ENCODE data around the gene STK40.

STK40 gene

GRCh38 chr1:36365381-36365780 lies 20.3 kb downstream of the STK40 start:
- Histone ChIP-seq H3K4me3 (ENCODE audit: severe bottlenecking) (no peak overlapping the region), H3K36me3 (ENCODE audit: low read depth) (peaks cover 50% of the 10 kb centered on the region), H3K4me1 (ENCODE audit: insufficient read depth, poor library complexity, severe bottlenecking) (no peaks in the 10 kb centered on the region), H3K27ac (ENCODE audit: poor library complexity, severe bottlenecking) (no peak overlapping the region), H3K27me3 (ENCODE audit: insufficient read depth, poor library complexity, severe bottlenecking) (no peaks in the 10 kb centered on the region), H3K9me3 (ENCODE audit: severe bottlenecking) (no peaks in the 10 kb centered on the region)
- no peak for ATAC-seq (ENCODE audit: low read depth)
- TF ChIP-seq, protein P1, sequence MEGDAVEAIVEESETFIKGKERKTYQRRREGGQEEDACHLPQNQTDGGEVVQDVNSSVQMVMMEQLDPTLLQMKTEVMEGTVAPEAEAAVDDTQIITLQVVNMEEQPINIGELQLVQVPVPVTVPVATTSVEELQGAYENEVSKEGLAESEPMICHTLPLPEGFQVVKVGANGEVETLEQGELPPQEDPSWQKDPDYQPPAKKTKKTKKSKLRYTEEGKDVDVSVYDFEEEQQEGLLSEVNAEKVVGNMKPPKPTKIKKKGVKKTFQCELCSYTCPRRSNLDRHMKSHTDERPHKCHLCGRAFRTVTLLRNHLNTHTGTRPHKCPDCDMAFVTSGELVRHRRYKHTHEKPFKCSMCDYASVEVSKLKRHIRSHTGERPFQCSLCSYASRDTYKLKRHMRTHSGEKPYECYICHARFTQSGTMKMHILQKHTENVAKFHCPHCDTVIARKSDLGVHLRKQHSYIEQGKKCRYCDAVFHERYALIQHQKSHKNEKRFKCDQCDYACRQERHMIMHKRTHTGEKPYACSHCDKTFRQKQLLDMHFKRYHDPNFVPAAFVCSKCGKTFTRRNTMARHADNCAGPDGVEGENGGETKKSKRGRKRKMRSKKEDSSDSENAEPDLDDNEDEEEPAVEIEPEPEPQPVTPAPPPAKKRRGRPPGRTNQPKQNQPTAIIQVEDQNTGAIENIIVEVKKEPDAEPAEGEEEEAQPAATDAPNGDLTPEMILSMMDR (IDR thresholded peaks at IDR 0.05; ENCODE audit: poor library complexity, severe bottlenecking): no peak
- no peak for DNase-seq (ENCODE audit: low spot score)

DNA sequence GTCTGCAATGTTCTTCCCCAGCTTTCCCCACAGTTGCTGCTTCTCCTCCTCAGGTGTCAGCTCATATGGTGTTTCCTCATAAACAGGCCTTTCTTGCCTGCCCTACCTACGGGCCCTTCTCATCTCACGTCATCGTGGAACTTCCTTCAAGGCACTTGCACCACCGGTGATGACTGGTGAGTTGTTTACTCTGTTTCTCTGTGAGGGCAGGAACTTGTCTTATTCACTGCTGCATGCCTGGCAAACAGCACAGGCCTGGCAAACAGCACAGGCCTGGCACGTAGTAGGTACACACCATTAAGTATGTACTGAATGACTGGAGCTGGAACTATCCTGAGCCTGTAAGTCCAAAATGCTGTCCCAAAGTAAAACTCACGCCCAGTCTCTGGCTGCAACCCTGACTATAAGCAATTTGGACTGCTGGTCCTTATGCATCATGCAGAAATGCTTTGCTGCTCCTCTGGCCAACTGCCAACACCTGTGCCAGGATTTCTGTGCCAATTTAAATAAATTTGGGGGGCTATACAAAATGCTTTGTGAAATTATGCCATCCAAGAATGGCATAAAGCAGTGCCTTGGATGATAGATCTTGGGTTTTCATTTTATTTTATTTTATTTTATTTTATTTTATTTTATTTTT lies 25.7 kb downstream of the STK40 start:
- no peak for DNase-seq (ENCODE audit: low spot score)
- Histone ChIP-seq H3K27me3 (ENCODE audit: insufficient read depth, poor library complexity, severe bottlenecking) (no peaks in the 10 kb centered on the region), H3K36me3 (ENCODE audit: low read depth) (peaks cover 53% of the 10 kb centered on the region), H3K27ac (ENCODE audit: poor library complexity, severe bottlenecking) (peak overlapping the region; percentile 17), H3K4me3 (ENCODE audit: severe bottlenecking) (no peak overlapping the region), H3K9me3 (ENCODE audit: severe bottlenecking) (no peaks in the 10 kb centered on the region), H3K4me1 (ENCODE audit: insufficient read depth, poor library complexity, severe bottlenecking) (no peaks in the 10 kb centered on the region)
- TF ChIP-seq, protein P1 (IDR thresholded peaks at IDR 0.05; ENCODE audit: poor library complexity, severe bottlenecking): no peak
- ATAC-seq (ENCODE audit: low read depth): peak; percentile 73

- Histone ChIP-seq H3K36me3 (ENCODE audit: low read depth) (peaks cover 57% of the 10 kb centered on the region), H3K9me3 (ENCODE audit: severe bottlenecking) (no peaks in the 10 kb centered on the region), H3K4me3 (ENCODE audit: severe bottlenecking) (no peak overlapping the region), H3K27ac (ENCODE audit: poor library complexity, severe bottlenecking) (no peak overlapping the region), H3K27me3 (ENCODE audit: insufficient read depth, poor library complexity, severe bottlenecking) (no peaks in the 10 kb centered on the region), H3K4me1 (ENCODE audit: insufficient read depth, poor library complexity, severe bottlenecking) (no peaks in the 10 kb centered on the region)
- ATAC-seq (ENCODE audit: low read depth): no peak
- DNase-seq (ENCODE audit: low spot score): no peak
- TF ChIP-seq, protein P1 (IDR thresholded peaks at IDR 0.05; ENCODE audit: poor library complexity, severe bottlenecking): no peak
These were observed 26.3 kb downstream of the STK40 start for GRCh38 chr1:36359383-36359782.

- Histone ChIP-seq H3K4me3 (ENCODE audit: severe bottlenecking) (no peak overlapping the region), H3K9me3 (ENCODE audit: severe bottlenecking) (no peaks in the 10 kb centered on the region), H3K4me1 (ENCODE audit: insufficient read depth, poor library complexity, severe bottlenecking) (peaks cover under 1% of the 10 kb centered on the region), H3K27ac (ENCODE audit: poor library complexity, severe bottlenecking) (no peak overlapping the region), H3K36me3 (ENCODE audit: low read depth) (peaks cover 64% of the 10 kb centered on the region), H3K27me3 (ENCODE audit: insufficient read depth, poor library complexity, severe bottlenecking) (no peaks in the 10 kb centered on the region)
- TF ChIP-seq, protein P1 (IDR thresholded peaks at IDR 0.05; ENCODE audit: poor library complexity, severe bottlenecking): no peak
- ATAC-seq (ENCODE audit: low read depth) (no peak), DNase-seq (ENCODE audit: low spot score) (no peak)
These were observed 27.1 kb downstream of the STK40 start for GRCh38 chr1:36358514-36359084.

GRCh38 chr1:36355811-36356210 lies 29.9 kb downstream of the STK40 start:
- Histone ChIP-seq H3K4me1 (ENCODE audit: insufficient read depth, poor library complexity, severe bottlenecking) (peaks cover 28% of the 10 kb centered on the region), H3K36me3 (ENCODE audit: low read depth) (peaks cover 53% of the 10 kb centered on the region), H3K4me3 (ENCODE audit: severe bottlenecking) (no peak overlapping the region), H3K27me3 (ENCODE audit: insufficient read depth, poor library complexity, severe bottlenecking) (no peaks in the 10 kb centered on the region), H3K27ac (ENCODE audit: poor library complexity, severe bottlenecking) (no peak overlapping the region), H3K9me3 (ENCODE audit: severe bottlenecking) (no peaks in the 10 kb centered on the region)
- no peak for ATAC-seq (ENCODE audit: low read depth)
- TF ChIP-seq, protein P1 (IDR thresholded peaks at IDR 0.05; ENCODE audit: poor library complexity, severe bottlenecking): no peak
- DNase-seq (ENCODE audit: low spot score): no peak
